ENCODE results near the gene SASH1. TPM values are rescaled to one million over a fixed set of nuclear protein-coding genes. Genes with fewer than 3 reads are reported as not detected.

Gene SASH1
- total RNA-seq, 1 donor from 2014 or later = 86.4 TPM

- no peaks in the 10 kb centered on the region for H3K27me3 ChIP-seq
- no peak overlapping the region for H3K4me3 ChIP-seq
- no peak overlapping the region for H3K27ac ChIP-seq
- no peaks in the 10 kb centered on the region for H3K36me3 ChIP-seq
- TF ChIP-seq POLR2A (IDR thresholded peaks at IDR 0.05) = no peak
- TF ChIP-seq CTCF (IDR thresholded peaks at IDR 0.05) = no peak
- no peak for TF ChIP-seq POLR2AphosphoS5 (IDR thresholded peaks at IDR 0.05; ENCODE audit: insufficient read depth in 1 of 2, low read depth in 1 of 2)
- H3K4me1 ChIP-seq = peaks cover 4% of the 10 kb centered on the region
- DNase-seq (ENCODE audit: extremely low spot score in 2 of 2) = no peak
- no peaks in the 10 kb centered on the region for H3K9me3 ChIP-seq
- intact Hi-C loops (cut with DNase I) = no loop called here
These were observed 220.4 kb downstream of the SASH1 start for GRCh38 chr6:148563066-148563465.

DNA sequence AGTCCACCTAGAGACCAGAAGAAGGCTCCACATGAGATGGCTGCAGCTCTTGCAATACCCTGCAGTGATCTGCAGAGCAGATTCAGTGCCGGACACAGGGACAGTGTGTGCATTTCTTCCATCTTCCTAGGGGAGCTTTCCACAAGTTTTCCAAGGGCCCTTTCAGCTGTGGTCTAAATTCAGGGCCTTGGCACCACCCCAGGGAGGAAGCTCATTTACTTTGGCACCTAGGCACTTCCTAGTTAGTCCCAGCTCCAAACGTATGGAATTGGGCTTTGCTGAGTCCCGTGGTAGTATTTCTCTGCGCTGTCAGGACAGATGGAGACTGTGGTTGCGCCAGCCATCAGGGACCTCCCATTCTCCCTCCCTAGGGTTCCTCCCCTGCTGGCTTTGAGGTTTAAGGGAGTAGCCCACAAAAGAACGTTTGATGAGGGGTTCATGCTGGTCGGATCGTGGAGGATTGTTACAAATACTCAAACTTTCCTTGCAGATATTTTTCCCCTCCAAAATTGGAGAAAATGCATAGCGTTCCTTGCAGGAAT is 221.9 kb downstream of the SASH1 start:
- Histone ChIP-seq H3K9me3 (no peaks in the 10 kb centered on the region), H3K27me3 (no peaks in the 10 kb centered on the region), H3K36me3 (no peaks in the 10 kb centered on the region), H3K4me1 (peaks cover 4% of the 10 kb centered on the region), H3K4me3 (no peak overlapping the region), H3K27ac (no peak overlapping the region)
- DNase-seq (ENCODE audit: extremely low spot score in 2 of 2) = no peak
- intact Hi-C loops (cut with DNase I) = no loop called here
- no peak for TF ChIP-seq POLR2AphosphoS5 (IDR thresholded peaks at IDR 0.05; ENCODE audit: insufficient read depth in 1 of 2, low read depth in 1 of 2)
- no peak for TF ChIP-seq POLR2A (IDR thresholded peaks at IDR 0.05)
- no peak for TF ChIP-seq CTCF (IDR thresholded peaks at IDR 0.05)

GRCh38 chr6:148565321-148565926 is 222.8 kb downstream of the SASH1 start:
- intact Hi-C loops (cut with DNase I) = no loop called here
- no peaks in the 10 kb centered on the region for H3K9me3 ChIP-seq
- H3K4me3 ChIP-seq = no peak overlapping the region
- DNase-seq (ENCODE audit: extremely low spot score in 2 of 2) = no peak
- no peaks in the 10 kb centered on the region for H3K4me1 ChIP-seq
- no peak for TF ChIP-seq POLR2A (IDR thresholded peaks at IDR 0.05)
- TF ChIP-seq CTCF (IDR thresholded peaks at IDR 0.05) = no peak
- TF ChIP-seq POLR2AphosphoS5 (IDR thresholded peaks at IDR 0.05; ENCODE audit: insufficient read depth in 1 of 2, low read depth in 1 of 2) = no peak
- H3K36me3 ChIP-seq = no peaks in the 10 kb centered on the region
- H3K27me3 ChIP-seq = no peaks in the 10 kb centered on the region
- no peak overlapping the region for H3K27ac ChIP-seq

- H3K27me3 ChIP-seq = no peaks in the 10 kb centered on the region
- no peak for DNase-seq (ENCODE audit: extremely low spot score in 2 of 2)
- H3K4me3 ChIP-seq = no peak overlapping the region
- intact Hi-C loops (cut with DNase I) = no loop called here
- TF ChIP-seq POLR2A (IDR thresholded peaks at IDR 0.05) (no peak), CTCF (IDR thresholded peaks at IDR 0.05) (no peak), POLR2AphosphoS5 (IDR thresholded peaks at IDR 0.05; ENCODE audit: insufficient read depth in 1 of 2, low read depth in 1 of 2) (no peak)
- H3K9me3 ChIP-seq = no peaks in the 10 kb centered on the region
- H3K36me3 ChIP-seq = no peaks in the 10 kb centered on the region
- H3K4me1 ChIP-seq = no peaks in the 10 kb centered on the region
- no peak overlapping the region for H3K27ac ChIP-seq
These were observed 223.5 kb downstream of the SASH1 start for GRCh38 chr6:148565930-148566663.
